ENCODE results near the gene SBF2. TPM values are rescaled to one million over a fixed set of nuclear protein-coding genes. Genes with fewer than 3 reads are reported as not detected.
"Not testable (repeated sequence)": the region's sequence is repeated elsewhere in the genome, so short reads cannot be mapped to it uniquely, and the experiment has no call there.

SBF2 gene
- total RNA-seq, 2 donors from 2014 or later: 30.5 to 47.0 TPM

DNA sequence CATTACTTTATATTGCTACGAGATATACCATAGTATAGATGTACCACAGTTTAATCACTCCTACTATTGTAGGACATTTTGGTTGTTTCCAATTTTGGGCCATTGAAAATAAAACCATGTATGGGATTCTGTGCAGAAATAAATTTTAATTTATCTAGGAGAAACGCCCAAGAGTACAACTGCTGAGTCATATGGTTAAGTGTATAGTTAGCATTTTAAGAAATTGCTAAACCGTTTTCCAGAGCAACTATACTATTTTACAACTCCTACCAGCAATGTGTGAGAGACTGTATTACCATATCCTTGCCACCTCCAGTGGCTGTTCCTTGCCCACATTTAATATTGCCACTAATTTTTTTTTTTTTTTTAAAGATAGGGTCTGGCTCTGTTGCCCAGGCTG lies 163.1 kb downstream of the SBF2 start:
- intact Hi-C loops (cut with DNase I): no loop called here
- Histone ChIP-seq H3K27ac (no peak overlapping the region), H3K27me3 (no peaks in the 10 kb centered on the region), H3K4me1 (no peaks in the 10 kb centered on the region), H3K9ac (ENCODE audit: low read depth in 2 of 2, low read length in 2 of 2) (no peak overlapping the region), H3K9me3 (no peaks in the 10 kb centered on the region), H3K4me3 (no peak overlapping the region), H3K36me3 (no peaks in the 10 kb centered on the region)
- DNase-seq: no peak
- TF ChIP-seq, protein P1, sequence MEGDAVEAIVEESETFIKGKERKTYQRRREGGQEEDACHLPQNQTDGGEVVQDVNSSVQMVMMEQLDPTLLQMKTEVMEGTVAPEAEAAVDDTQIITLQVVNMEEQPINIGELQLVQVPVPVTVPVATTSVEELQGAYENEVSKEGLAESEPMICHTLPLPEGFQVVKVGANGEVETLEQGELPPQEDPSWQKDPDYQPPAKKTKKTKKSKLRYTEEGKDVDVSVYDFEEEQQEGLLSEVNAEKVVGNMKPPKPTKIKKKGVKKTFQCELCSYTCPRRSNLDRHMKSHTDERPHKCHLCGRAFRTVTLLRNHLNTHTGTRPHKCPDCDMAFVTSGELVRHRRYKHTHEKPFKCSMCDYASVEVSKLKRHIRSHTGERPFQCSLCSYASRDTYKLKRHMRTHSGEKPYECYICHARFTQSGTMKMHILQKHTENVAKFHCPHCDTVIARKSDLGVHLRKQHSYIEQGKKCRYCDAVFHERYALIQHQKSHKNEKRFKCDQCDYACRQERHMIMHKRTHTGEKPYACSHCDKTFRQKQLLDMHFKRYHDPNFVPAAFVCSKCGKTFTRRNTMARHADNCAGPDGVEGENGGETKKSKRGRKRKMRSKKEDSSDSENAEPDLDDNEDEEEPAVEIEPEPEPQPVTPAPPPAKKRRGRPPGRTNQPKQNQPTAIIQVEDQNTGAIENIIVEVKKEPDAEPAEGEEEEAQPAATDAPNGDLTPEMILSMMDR (IDR thresholded peaks at IDR 0.05): no peak

DNA sequence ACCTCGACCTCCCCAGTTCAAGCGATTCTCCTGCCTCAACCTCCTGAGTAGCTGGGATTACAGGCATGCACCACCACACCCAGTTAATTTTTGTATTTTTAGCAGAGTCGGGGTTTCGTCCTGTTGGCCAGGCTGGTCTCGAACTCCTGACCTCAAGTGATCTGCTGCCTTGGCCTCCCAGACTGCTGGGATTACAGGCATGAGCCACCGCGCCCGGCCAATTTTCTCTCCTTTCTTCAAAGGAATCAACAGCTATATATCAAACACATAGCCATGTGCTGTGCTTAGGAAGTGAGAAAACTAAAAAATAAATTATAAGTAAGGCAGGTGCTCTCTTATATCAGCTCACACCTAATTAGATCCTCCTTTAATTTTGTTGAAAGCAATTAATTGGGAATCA lies 164.8 kb downstream of the SBF2 start:
- DNase-seq; H3K9me3 ChIP-seq; H3K4me1 ChIP-seq; H3K27me3 ChIP-seq; H3K27ac ChIP-seq; H3K36me3 ChIP-seq; intact Hi-C loops (cut with DNase I); H3K9ac ChIP-seq (ENCODE audit: low read depth in 2 of 2, low read length in 2 of 2); H3K4me3 ChIP-seq: not testable (repeated sequence)

DNA sequence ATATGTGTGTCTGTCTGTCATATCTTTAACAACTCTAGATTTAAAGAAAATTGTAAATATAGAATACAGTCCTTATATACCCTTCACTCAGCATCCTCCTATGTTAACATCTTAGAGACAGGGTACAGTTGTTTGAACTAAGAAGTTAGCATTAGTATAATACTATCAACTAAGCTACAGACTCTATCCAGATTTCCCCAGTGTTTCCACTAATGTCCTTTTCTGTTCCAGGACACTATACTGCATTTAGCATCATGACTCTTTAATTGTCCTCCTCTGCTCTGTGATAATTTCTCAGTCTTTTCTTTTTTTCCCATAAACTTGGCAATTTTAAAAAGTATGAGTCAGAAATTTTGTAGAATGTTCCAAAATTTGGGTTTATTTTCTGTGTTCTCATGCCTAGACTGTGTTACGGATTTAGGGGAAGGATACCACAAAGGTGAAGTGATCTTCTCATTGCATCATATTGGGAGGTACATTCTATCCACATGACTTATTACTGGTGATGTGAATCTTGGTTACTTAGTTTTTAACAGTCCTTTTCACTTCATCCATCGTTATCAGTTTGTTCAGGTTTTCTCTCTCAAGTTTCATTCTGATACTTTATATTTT lies 168.4 kb downstream of the SBF2 start:
- H3K4me1 ChIP-seq: no peaks in the 10 kb centered on the region
- DNase-seq: no peak
- no peak overlapping the region for H3K4me3 ChIP-seq
- no peak overlapping the region for H3K9ac ChIP-seq (ENCODE audit: low read depth in 2 of 2, low read length in 2 of 2)
- H3K27me3 ChIP-seq: no peaks in the 10 kb centered on the region
- TF ChIP-seq, protein P1 (IDR thresholded peaks at IDR 0.05): no peak
- H3K27ac ChIP-seq: no peak overlapping the region
- intact Hi-C loops (cut with DNase I): no loop called here
- H3K9me3 ChIP-seq: no peaks in the 10 kb centered on the region
- no peaks in the 10 kb centered on the region for H3K36me3 ChIP-seq

DNA sequence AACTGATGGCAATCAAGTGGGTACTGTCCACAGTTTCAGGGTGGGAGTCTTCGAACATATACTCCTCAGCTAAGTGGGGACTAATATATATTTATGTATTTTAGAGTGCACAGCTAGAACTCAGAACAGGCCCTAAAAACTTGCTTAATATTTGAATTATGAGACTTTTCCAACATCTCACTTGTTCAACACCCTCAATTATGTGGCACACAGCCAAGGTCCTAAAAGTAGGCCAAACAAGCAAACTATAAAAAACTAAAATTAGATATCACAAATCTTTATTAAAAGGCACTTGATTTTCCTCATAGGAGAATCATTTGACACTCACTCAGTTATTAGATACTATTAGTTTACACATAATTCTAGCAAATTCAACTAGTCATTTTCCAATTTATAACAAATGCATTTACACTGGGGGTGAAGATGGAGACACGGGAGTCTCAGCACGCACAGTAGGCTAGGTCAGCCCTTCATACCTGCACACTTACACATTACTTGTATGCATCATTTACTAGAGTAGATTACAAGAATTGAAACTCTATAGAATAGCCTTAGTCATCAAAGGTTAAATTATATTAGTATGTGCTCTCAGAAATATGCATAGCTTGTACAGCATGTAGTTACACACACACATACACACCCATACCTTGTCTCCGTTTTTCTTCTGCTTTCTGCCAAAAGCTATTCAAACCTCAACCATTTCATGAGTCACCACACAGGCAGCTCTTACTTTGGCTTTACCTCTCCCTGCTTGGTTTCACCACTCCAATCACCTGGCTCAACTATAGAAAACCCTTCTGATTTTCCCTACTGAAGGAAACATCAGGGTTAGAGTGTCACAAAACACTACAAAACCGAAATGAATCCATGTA lies 171.5 kb downstream of the SBF2 start:
- Histone ChIP-seq H3K27ac (no peak overlapping the region), H3K4me3 (no peak overlapping the region), H3K36me3 (no peaks in the 10 kb centered on the region), H3K27me3 (no peaks in the 10 kb centered on the region), H3K9me3 (no peaks in the 10 kb centered on the region), H3K4me1 (no peaks in the 10 kb centered on the region), H3K9ac (ENCODE audit: low read depth in 2 of 2, low read length in 2 of 2) (no peak overlapping the region)
- DNase-seq: no peak
- intact Hi-C loops (cut with DNase I): no loop called here
- TF ChIP-seq, protein P1 (IDR thresholded peaks at IDR 0.05): no peak

DNA sequence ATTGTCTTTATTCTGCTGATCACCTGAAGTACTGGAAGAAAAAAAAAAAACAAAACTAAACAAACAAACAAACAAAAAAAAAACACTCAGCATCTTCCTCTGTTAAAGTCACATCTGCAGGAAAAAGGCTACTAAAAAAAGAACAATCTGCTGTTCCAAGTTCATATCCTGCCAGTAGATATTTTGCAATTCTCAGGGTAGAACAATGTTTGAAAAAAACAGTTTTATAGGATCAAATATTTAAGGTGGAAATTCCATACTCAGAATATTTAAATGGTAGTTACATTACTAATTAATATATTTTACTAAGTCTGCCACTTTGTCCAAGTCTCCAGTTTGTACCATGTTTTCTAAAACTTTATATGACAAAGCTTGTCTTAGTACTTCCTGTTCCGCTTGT lies 175.2 kb downstream of the SBF2 start:
- no peak for DNase-seq
- Histone ChIP-seq H3K27me3 (no peaks in the 10 kb centered on the region), H3K9ac (ENCODE audit: low read depth in 2 of 2, low read length in 2 of 2) (no peak overlapping the region), H3K36me3 (no peaks in the 10 kb centered on the region), H3K4me3 (no peak overlapping the region), H3K9me3 (no peaks in the 10 kb centered on the region), H3K4me1 (no peaks in the 10 kb centered on the region), H3K27ac (no peak overlapping the region)
- intact Hi-C loops (cut with DNase I): no loop called here
- TF ChIP-seq, protein P1 (IDR thresholded peaks at IDR 0.05): no peak

All from colonic mucosa (tissue), 4 donors.